NCI-H1694 treated with DMSO at 0.1 percent for 48 hours (cell line): ENCODE measurements around the gene CCDC112.

Source experiments
- DNase-seq: peaks from one replicate; lab custom pipeline; 2025; lab: John Stamatoyannopoulos, UW

The CCDC112 gene

DNA sequence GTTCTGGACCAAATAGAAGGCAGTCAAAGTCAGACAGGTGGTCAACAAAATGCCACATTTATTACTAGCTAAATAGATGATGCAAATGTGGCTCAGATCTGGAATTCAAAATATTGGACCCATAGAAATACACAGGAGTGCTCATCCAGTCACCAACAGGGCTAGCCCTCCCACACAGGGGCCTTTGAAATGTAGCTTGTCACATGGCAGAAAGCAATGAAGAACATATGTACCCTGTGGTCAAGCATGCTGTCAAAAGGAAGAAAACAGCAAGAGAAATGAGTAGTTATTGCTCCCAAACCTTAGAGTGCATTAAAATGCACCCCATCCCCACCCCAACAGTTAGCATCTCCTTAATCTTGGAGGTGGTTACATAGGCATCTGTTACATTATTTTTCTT lies 20.9 kb upstream of the CCDC112 start:
- DNase-seq: no peak

DNA sequence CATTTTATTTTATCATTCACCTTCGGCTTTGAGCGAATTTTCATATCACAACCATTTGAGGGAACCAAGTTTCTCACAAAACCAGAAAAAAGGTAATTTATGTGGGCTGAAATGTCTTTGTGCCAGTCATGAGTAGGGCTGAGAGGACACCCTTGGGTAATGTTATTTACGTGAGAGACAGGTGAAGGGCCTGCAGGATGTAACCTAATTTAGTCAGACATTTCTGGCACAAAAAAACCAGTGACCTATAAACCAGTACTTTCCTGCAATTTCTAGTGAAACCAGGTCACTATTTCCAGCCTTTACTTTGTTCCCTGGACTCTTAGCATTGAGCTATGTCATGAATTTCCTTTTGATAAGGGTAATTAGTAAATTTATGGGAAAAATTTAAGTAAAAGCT lies 17.2 kb upstream of the CCDC112 start:
- no peak for DNase-seq

DNA sequence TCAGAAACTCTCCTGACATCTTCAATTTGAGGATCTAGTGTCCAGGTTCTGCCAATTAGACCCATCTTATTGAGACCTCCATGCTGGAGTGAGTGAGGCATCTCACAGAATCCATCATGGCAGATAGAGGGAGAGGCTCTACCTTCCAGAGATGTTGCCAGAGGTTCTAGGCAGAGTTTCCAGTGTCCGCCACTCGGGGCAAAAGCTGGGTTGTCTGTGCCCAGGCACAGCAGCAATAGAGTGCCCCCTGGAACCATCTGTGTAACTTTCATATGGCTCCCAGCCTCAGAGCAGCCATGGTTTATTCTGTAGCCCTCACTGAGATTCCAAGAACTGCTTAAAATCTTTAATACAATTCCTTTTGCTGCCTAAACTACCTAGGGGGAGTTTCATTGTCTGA lies 16.6 kb upstream of the CCDC112 start:
- DNase-seq: no peak

DNA sequence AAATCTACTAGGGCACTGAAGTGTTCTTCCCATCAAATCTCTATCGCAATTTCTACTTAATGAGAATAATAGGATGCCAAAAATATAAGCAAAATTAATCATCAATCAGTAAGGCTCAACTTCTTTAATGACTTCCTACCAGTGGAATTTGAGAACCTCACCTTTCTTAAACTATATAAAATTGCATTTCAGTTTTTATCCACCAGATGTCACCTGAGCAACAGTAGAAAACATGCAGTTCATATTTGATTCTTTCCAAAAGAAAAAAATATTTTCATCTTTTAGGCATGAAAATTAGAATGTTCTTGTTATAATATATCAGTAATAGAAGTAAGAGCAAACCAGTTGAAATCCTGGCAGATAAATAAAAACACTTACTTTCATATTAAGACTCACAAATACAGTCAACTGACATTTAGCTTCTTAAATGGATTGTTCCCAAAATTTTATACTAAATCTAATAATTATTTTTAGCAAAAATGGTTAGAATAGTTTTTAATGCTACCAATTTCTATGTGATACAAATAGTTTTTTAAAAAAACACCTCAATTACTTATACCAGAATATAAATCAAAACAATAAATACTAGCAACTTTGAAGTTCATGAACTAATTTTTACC lies 13.4 kb upstream of the CCDC112 start:
- DNase-seq: peak; percentile 21

DNA sequence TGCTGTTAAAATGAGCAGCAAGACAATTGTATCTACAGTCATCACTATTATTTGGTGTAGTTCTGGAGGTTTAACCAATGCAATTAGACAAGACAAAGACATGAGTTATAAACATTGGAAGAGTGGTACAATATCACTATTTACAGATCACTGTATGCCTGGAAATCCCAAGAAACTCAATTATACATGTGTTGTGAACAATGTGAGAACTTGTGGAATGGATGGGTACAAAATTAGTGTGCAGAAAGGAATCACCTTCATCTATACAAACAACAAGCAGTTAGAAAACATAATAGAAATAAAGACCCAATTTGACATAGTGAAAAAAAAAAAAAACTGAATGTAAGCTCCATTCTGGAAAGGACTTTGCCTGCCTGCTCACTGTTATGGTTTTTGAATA lies 12.4 kb upstream of the CCDC112 start:
- no peak for DNase-seq

DNA sequence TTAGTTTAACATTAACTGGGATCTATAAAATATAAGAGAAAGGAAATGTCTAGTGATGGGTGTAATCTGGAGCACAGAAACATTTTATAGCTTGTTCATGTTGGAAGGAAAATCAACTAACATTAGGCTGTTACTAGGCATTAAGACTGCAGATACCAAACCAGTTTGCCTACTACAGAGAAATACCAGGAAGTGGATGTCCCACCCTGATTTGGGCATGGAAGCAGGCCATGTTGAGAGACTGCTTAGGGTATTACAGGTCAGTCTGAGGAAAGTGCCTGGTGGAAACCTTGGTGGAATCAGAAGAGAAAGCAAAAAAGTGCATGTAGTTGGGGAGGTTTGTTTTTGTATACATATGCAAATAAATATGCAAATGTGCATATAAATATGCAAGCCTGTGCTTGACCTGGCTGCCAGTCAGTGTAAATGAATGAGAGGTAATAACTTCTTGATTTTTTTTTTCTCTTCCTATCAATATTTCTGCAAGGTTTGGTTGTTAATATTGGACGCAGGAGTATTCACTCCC lies 9.6 kb upstream of the CCDC112 start:
- DNase-seq: no peak

DNA sequence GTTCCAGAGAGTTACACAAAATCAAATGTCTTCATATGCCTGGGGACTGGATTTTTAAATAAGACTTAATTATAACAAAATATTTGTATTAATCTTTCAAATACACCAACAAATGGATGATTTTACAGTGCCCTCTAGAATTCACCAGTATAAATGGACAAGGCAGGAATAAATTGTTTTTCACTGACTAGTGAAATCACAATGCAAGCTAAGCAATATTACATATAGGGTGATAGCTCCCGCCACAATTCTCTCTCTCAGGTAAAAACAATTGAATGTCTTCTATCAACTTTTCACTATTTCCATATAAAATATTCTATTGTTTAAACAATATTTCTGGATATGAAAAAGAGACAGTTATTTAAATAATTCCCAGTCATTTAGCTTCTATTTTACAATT lies 8.0 kb upstream of the CCDC112 start:
- no peak for DNase-seq

DNA sequence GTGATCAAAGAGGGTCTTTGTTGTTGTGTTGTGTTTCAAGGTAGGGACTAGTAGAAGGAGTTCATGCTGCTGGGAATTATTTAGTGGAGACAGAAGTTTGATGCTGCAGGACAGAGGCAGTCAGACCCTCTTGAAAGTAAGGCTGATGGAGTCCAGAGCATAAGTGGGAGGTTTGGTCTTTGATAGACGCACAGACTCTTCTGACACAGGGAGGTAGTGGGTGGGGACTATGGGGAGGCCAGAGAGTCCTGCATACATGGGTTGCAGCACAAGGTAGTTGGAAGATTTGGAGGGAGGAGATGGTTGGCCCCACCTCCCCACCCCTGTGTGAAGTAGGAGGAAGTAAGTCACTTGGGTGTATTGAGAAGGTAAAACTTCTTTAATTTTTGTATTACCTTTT lies 2.4 kb upstream of the CCDC112 start:
- DNase-seq: no peak

DNA sequence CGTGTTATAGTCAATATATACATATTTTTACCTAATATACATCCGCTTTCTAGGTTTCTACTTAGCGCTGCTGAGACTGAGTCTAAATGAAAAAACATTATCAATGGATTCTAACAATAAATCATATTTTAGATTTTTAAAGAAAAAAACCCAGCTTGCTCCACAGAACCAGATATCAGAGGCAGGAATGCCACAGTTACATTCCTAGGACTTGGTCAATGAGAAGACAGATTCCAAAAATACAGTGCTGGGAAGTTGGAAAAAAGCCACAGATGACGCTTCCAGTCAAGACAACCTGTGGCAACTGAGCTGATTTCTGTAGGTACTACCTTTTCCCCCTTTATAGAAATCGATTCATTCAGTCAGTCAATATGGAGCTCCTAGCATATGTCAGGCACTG lies 577 bp upstream of the CCDC112 start:
- DNase-seq: no peak

DNA sequence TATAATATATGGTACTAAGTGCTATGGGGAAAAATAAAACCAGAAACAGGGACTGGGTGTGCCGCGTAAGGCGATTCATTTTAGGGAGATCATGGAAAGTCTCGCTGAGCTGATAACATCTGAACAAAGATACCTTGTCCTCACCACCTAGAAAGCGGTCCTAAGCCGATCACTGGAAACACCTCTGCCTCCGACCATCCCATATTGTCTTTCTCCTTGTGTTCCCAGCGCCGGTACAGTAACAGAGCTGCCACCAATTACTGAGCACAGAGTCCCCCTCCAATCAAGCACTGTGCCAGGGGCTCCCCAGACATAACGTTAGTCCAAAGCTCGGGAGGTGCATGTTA lies 704 bp downstream of the CCDC112 start:
- peak; percentile 24 for DNase-seq

DNA sequence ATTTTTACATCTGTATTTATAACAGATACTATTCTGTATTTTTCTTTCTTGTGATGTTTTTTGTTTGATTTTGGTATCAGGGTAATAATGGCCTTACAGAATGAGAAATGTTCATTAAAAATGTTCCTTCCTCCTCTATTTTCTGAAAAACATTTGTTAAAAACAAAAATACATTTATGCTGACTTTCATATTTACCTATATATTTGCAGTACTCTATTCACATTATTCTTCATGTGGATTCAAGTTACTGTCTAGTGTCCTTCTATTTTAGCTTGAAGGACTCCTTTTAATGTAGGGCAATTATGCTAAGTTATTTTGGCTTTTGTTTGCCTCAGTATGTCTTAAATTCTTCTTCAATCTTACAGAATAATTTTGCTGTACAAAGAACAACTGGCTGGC lies 5.1 kb downstream of the CCDC112 start:
- no peak for DNase-seq

DNA sequence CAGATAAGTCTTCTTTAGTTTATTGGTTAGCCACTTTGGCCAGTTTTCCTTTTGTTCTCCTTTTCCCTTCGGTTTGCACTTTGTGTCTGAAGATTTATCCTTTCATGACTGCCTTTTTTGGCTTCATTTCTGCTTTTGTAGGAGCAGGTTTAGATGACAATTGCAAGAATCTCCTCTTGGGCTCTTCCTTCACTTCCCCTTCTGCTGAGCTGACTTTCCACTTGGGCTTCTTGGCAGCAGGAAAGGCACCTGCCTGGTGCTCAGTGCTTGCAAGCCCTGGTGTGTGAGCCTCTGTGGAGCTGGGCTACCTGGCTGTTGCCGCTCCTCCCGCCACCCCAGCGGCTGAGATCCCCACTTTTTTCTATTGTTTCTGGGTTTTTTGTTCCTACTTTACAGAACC lies 7.3 kb downstream of the CCDC112 start:
- no peak for DNase-seq

DNA sequence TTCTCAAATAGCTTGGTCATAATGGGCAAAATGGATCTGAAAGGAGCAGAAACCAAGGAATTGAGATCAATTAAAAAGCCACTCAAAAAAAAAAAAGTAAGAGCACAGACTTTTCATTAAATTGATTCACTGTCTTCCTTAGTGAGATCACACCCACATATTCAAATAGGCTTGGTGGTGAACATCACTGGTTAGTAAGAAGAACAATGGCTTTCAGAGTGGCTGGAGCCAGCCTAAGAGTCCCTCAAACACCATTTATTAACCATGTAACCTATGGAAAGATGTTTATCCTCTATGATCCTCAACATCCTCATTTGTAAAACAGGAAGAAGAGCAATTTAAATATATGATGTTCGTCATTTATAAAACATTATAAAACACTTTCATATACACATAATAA lies 12.4 kb downstream of the CCDC112 start:
- DNase-seq: no peak

DNA sequence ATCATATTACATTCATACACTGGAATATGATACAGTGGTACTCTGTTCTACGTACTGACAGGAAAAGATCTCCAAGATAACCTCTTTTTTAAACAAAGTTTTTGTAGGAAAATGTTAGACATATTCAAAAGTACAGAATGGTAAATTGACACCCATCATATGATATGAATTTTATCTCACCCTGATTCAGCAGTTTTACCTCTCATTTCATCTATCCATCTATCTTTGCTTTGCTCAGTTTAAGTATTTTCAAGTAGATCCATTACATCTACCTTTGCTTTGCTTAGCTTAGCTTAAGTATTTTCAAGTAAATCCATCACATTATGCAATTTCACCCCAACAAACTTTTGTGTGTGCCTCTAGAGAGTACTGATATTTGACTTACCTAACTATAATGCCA lies 14.3 kb downstream of the CCDC112 start:
- no peak for DNase-seq

DNA sequence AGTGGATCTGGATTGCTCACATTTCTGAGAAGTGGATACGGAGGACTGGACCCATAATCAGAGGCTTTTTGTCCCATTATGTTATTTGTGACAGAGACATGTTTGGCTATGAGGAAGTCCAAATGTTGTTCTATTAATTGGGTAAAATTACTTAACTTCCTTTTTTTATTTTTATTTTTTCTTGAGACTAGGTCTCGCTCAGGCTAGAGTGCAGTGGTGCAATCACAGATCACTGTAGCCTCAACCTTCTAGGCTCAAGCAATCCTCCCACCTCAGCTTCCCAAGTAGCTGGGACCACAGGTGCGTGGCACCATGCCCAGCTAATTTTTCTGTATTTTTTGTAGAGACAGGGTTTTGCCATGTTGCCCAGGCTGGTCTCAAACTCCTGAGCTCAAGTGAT lies 21.9 kb downstream of the CCDC112 start:
- DNase-seq: no peak

DNA sequence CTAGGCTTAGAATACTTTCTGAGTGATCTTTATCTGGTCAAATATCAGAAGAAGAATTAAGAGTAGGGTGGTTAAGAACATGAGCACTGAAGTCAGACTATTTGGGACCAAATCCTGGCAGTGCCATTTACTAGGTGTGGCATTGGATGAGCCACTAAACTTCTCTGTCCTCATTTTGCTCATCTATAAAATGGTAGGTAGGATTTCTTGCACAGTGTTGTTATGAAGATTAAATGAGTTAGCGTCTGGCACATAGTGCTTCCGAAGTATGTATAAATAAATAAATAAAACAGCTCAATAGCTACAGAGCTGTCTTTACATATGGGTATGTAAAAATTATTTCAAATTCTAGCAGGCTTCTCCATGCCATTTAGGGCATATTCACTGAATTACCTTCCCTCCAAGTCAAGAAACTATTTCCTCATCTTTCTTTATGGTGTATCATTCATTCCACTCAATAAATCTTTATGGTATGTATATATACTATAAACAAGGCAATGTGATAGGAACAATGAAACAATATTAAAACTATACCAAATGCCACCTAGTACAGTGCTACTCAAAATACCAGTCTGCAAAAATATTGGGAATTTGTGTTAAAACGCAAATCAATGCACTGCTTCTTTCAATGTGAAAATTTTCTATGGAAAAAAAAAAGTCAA lies 24.0 kb downstream of the CCDC112 start:
- DNase-seq: no peak

DNA sequence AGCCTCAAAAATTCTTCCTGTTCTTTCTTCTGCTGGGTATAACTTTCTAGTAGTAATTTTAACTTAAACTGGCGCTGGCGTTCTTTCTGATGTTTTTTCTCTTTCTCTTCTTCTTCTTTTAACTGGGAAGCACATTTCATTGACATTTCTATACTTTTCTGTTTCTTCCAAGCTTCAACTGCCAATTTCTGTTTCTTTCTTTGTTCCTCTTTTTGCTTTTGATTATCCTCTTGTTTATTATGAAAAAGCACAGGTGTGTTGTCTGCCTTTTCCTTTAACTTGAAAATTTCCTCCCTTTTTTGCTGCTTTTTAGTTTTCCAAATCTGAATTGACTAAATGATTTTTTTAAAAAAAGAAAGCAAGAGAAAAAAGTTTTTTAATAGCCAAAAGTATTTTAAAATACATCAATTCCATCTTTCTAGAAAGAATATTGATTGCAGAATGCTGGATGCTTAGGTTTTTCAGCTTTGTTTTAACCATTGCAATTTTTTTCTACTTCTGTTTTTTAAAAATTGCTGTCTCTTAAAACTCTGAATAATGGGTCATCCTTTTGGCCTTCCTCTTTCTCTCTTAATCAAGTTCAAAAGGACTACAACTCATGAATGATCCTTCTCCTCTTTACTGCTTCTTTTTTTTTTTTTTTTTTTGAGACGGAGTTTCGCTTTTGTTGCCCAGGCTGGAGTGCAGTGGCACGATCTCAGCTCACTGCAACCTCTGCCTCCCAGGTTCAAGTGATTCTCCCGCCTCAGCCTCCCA lies 25.0 kb downstream of the CCDC112 start:
- DNase-seq: no peak

DNA sequence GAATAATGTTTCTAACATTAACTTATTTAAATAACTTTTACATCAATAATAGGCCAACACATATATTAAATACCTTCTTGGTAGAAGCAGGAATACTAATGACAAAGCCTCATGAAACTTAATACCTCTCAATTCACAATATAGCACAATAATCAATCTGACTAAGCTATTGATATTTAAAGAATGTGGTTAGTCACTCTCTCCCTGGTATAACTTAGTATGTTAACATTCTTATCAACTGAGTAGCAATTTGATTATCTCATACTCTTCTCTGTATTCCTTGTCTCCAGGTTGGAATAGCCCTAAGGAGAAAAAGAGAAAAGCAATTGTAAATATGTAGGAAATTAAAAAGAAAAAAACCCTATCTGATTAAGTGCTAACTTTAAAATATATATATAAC lies 28.8 kb downstream of the CCDC112 start:
- no peak for DNase-seq

DNA sequence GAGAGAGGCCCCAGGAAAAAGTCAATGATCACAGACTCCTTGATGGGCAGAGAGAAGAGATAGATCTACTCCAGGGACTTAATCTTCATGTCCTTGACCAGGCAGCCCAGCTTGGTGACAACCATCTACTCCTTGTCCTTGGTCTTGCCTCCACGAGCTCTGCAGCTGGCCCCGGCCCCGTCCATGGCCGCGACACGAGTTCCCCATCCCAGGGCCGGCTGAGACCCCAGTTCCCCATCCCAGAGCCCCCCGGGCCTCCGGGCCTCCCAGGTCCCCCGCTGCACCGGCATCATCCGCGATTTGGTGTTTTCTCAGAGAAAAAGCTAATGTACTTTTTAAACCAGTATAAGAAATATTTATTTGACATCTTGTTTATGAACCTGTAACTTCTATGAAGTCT lies 31.2 kb downstream of the CCDC112 start:
- no peak for DNase-seq

DNA sequence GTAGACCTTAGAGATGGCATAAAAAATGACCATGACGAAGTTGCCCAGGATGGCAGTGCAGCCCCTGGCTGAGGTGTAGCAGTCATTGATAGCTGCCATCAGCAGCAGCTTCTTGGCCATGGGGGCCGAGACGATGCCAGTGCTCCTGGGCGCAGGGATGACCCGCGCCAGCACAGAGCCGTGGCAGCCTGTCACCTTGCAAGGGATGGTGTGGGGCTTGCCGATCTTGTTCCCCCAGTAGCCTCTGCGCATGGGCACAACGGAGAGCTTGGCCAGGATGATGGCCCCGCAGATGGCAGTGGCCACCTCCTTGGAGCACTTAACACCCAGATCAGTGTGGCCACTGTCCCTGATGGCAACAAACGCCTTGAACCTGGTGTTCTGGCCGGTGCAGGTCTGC lies 31.7 kb downstream of the CCDC112 start:
- no peak for DNase-seq

DNA sequence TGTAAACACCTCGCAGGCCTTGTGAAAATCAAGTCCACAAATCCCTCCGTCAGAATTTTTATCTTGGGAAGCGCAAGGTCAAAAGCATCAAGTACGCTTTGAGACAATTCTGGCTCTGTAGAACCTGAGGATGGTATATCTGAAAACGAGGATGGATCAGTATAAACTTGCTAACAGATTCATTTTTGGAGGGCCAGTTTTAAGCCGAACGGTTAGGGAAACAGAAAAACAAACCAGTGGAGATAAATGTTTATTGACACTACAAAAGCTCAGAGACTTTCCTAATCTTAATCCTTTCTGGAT lies 33.4 kb downstream of the CCDC112 start:
- no peak for DNase-seq

DNA sequence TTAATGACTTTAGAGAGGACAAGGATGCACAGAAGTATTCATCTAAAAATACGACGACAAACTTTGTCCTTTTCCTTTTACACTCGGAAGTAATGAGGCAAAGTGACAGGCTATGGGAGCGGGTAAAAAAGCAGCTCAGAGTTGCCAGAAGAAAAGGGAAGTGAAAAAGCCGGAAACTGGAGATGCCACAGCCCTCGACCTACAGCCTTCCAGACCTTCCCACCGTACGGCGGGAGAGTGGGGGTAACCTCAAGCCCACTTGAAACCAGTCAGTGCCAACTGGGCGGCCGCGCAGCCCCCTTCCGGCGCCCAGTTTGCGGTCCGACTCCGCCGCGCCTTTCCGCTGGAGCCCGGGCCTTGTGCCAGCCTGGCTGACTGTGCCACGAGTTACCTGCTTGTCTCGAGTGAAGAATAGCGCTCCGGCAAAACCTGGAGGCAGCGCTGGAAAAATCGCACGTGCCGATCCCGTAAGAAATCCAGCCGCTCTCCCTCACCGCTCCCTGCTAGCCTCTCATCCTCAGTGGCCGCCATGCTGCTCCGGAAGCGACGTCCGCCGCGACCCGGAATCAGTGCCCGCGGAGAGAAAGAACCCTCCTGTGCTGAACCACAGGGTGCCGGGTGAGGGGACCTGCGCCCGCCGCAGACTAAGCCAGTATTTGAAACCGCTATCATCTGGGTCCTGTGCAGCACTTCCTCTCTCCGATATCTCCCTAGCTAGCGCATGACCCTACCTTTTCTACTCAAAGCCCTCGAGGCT lies 34.0 kb downstream of the CCDC112 start, which contains the start of gene PGGT1B:
Gene PGGT1B (minus strand): TSS at position 557 of the 757 bp plus-strand sequence. CDS start 26 bp downstream, at position 531.
- DNase-seq: peak; percentile 46

DNA sequence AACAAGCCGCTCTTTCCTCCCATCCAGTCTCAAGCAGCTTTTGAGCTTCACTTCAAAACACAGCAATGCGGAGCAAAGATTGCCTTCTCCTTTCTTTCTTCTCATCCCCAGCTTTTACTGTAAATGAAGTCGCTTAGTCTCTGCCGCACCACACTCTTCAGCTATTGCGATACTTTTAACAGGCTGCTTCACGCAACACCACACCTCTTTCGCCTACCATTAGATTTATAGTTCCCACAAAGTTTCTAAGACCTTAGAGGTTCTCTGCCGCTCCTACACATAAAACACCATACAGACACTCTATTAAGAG lies 34.5 kb downstream of the CCDC112 start:
- DNase-seq: no peak
